DND-41 (cell line): ENCODE results near the gene TMPRSS5.

Experiments
- ATAC-seq: fragments of 200-7000 bp; cut with Tn5 transposase; 3 replicates; pipeline ENCODE4 v1.9.1; 2021; ENCODE audit warnings: low read depth; ENCODE audit not compliant: insufficient read depth
- DNase-seq: peaks from one replicate; pipeline ENCODE4 v3.0.0-alpha.2; 2020
- H2AFZ ChIP-seq: 2 replicates; pipeline ENCODE4 v1.6.0; 2012; ENCODE audit warnings: low read depth, low read length
- H3K27ac ChIP-seq: 2 replicates; pipeline ENCODE4 v1.5.1; 2012; ENCODE audit warnings: low read length, inconsistent platforms
- H3K27me3 ChIP-seq: fragments of 200-600 bp; sonication (generic); 2 replicates; pipeline ENCODE4 v1.6.0; 2012; ENCODE audit warnings: low read length, mild to moderate bottlenecking, inconsistent platforms; ENCODE audit not compliant: insufficient read depth, poor library complexity
- H3K36me3 ChIP-seq: 2 replicates; pipeline ENCODE4 v1.5.1; 2012; ENCODE audit warnings: low read length, inconsistent platforms; ENCODE audit not compliant: insufficient read depth
- H3K4me1 ChIP-seq: 2 replicates; pipeline ENCODE4 v1.5.1; 2012; ENCODE audit warnings: mild to moderate bottlenecking, low read length; ENCODE audit not compliant: insufficient read depth
- H3K4me2 ChIP-seq: 2 replicates; pipeline ENCODE4 v1.6.0; 2012; ENCODE audit warnings: mild to moderate bottlenecking, moderate library complexity, low read length, inconsistent platforms; ENCODE audit not compliant: insufficient read depth
- H3K4me3 ChIP-seq, 2 experiments: fragments of 200-600 bp in 1 of 2; shearing (Covaris generic) in 1 of 2; 2 replicates each; pipeline ENCODE4 v1.5.1; 2012 to 2016; ENCODE audit warnings: inconsistent platforms in 2 of 2, low read length in 2 of 2, mild to moderate bottlenecking in 2 of 2, low read depth in 1 of 2, moderate library complexity in 1 of 2
- H3K79me2 ChIP-seq: 2 replicates; pipeline ENCODE4 v1.6.0; 2012; ENCODE audit warnings: low read length, inconsistent platforms; ENCODE audit not compliant: insufficient read depth
- H3K9ac ChIP-seq: 2 replicates; pipeline ENCODE4 v1.6.0; 2012; ENCODE audit warnings: low read depth, mild to moderate bottlenecking, inconsistent platforms, low read length, moderate library complexity
- H3K9me3 ChIP-seq: 2 replicates; pipeline ENCODE4 v1.5.1; 2012; ENCODE audit warnings: low read length, moderate library complexity, mild to moderate bottlenecking, inconsistent platforms; ENCODE audit not compliant: insufficient read depth, severe bottlenecking
- H4K20me1 ChIP-seq: 2 replicates; pipeline ENCODE4 v1.6.0; 2012; ENCODE audit warnings: low read length; ENCODE audit not compliant: insufficient read depth
- CTCF ChIP-seq: IDR thresholded peaks from 2 replicates; pipeline ENCODE4 v1.5.1; 2012; ENCODE audit warnings: borderline replicate concordance, low read length, moderate library complexity, mild to moderate bottlenecking; ENCODE audit not compliant: poor library complexity, severe bottlenecking; ENCODE audit errors: extremely low read depth
- EZH2 ChIP-seq: IDR thresholded peaks from 3 replicates; pipeline ENCODE4 v1.6.1; 2012; ENCODE audit warnings: borderline replicate concordance, low read depth, mild to moderate bottlenecking, moderate library complexity, low read length, inconsistent platforms; ENCODE audit not compliant: severe bottlenecking

TMPRSS5 gene

GRCh38 chr11:113705871-113706655 lies at the start of gene TMPRSS5:
Gene TMPRSS5 (minus strand): TSS chr11:113706308. CDS start chr11:113706224, 84 bp downstream.
- H2AFZ ChIP-seq, result no peak within 1 kb of the TSS
- H3K9me3 ChIP-seq, result peaks cover 3% of the 10 kb centered on the region
- DNase-seq (no peak), ATAC-seq (no peak)
- no peaks in the 10 kb centered on the region for H3K79me2 ChIP-seq
- TF ChIP-seq EZH2 (no peak), CTCF (no peak)
- no peak within 1 kb of the TSS for H3K27ac ChIP-seq
- no peaks in the 10 kb centered on the region for H3K27me3 ChIP-seq
- H3K4me3 ChIP-seq, result no peak within 1 kb of the TSS
- no peak within 1 kb of the TSS for H3K9ac ChIP-seq
- H3K4me2 ChIP-seq, result no peak within 1 kb of the TSS
- H4K20me1 ChIP-seq, result no peaks in the 10 kb centered on the region
- H3K36me3 ChIP-seq, result no peaks in the 10 kb centered on the region
- no peaks in the 10 kb centered on the region for H3K4me1 ChIP-seq

- Histone ChIP-seq H4K20me1 (no peaks in the 10 kb centered on the region), H3K79me2 (no peaks in the 10 kb centered on the region), H3K9ac (no peak overlapping the region), H3K4me1 (no peaks in the 10 kb centered on the region), H3K9me3 (no peaks in the 10 kb centered on the region), H3K4me2 (no peak overlapping the region), H2AFZ (no peak overlapping the region), H3K4me3 (no peak overlapping the region), H3K27me3 (no peaks in the 10 kb centered on the region), H3K36me3 (peaks cover 63% of the 10 kb centered on the region), H3K27ac (no peak overlapping the region)
- TF ChIP-seq CTCF, result no peak
- TF ChIP-seq EZH2, result no peak
- no peak for ATAC-seq
- DNase-seq, result no peak
These were observed 46.8 kb upstream of the TMPRSS5 start for GRCh38 chr11:113752932-113753331.

- H3K27me3 ChIP-seq, result no peaks in the 10 kb centered on the region
- H3K9ac ChIP-seq, result no peak overlapping the region
- ATAC-seq (no peak), DNase-seq (no peak)
- no peak overlapping the region for H3K4me2 ChIP-seq
- no peak overlapping the region for H2AFZ ChIP-seq
- no peaks in the 10 kb centered on the region for H3K79me2 ChIP-seq
- no peaks in the 10 kb centered on the region for H4K20me1 ChIP-seq
- TF ChIP-seq CTCF, result no peak
- no peak for TF ChIP-seq EZH2
- no peaks in the 10 kb centered on the region for H3K9me3 ChIP-seq
- H3K36me3 ChIP-seq, result peaks cover 76% of the 10 kb centered on the region
- no peaks in the 10 kb centered on the region for H3K4me1 ChIP-seq
- no peak overlapping the region for H3K27ac ChIP-seq
- no peak overlapping the region for H3K4me3 ChIP-seq
These were observed 30.2 kb upstream of the TMPRSS5 start for GRCh38 chr11:113736323-113736722.
